AG04449 (cell line): ENCODE measurements around the gene UBE2J2.

ENCODE experiments used
- CTCF ChIA-PET: fragments of 350-600 bp; formaldehyde crosslinking; extraction: SDS; loops from one replicate; lab custom pipeline; 2021; ENCODE audit warnings: antibody characterized with exemption; lab: Yijun Ruan, JAX
- POLR2A ChIA-PET: fragments of 400-600, 350-600 bp; formaldehyde crosslinking; extraction: SDS; loops from one replicate; lab custom pipeline; 2020; ENCODE audit warnings: antibody characterized with exemption, inconsistent platforms; lab: Yijun Ruan, JAX
- DNase-seq: peaks from one replicate; pipeline ENCODE4 v3.0.0-alpha.2; 2010; ENCODE audit warnings: low read depth, low spot score
- H3K4me3 ChIP-seq: 2 replicates; pipeline ENCODE4 v1.5.1; 2011; ENCODE audit warnings: low read depth, mild to moderate bottlenecking, control low read depth, low read length
- CTCF ChIP-seq: IDR thresholded peaks from one replicate; pipeline ENCODE4 v1.5.1; 2011; ENCODE audit warnings: mild to moderate bottlenecking, moderate library complexity, low read length, control low read depth, inconsistent platforms; ENCODE audit not compliant: insufficient read depth; ENCODE audit errors: missing control alignments

Gene UBE2J2

GRCh38 chr1:1293263-1294249 is 19.9 kb upstream of the UBE2J2 start:
- DNase-seq = no peak
- TF ChIP-seq CTCF = no peak
- H3K4me3 ChIP-seq = no peak overlapping the region
- ChIA-PET CTCF (no interaction called here), POLR2A (no interaction called here)

GRCh38 chr1:1292851-1293250 is 19.2 kb upstream of the UBE2J2 start:
- DNase-seq = no peak
- ChIA-PET POLR2A (no interaction called here), CTCF (interaction anchor here (1.5 to 3.2 kb wide), 2 partner anchors 169 to 175 kb away, joined by 3 to 17 read pairs; no protein-coding TSS in a partner anchor)
- no peak overlapping the region for H3K4me3 ChIP-seq
- no peak for TF ChIP-seq CTCF

GRCh38 chr1:1292442-1292779 is 18.8 kb upstream of the UBE2J2 start:
- no peak for DNase-seq
- ChIA-PET CTCF (interaction anchor here (1.1 to 3.2 kb wide), 9 partner anchors 11 to 310 kb away, joined by 3 to 60 read pairs (median 6); partner anchors contain the start of gene PERM1), POLR2A (no interaction called here)
- H3K4me3 ChIP-seq = no peak overlapping the region
- TF ChIP-seq CTCF = no peak

GRCh38 chr1:1291548-1292441 is 18.1 kb upstream of the UBE2J2 start:
- TF ChIP-seq CTCF = peak; percentile 62
- ChIA-PET POLR2A (interaction anchor here (1.9 kb wide), 1 partner anchor 14 kb away, joined by 4 read pairs; no protein-coding TSS in a partner anchor), CTCF (interaction anchor here (0.9 to 3.2 kb wide), 11 partner anchors 10 to 309 kb away, joined by 3 to 60 read pairs (median 6); partner anchors contain the start of gene PERM1)
- no peak for DNase-seq
- no peak overlapping the region for H3K4me3 ChIP-seq

- CTCF ChIA-PET = interaction anchor here (0.9 to 3.2 kb wide), 14 partner anchors 9 to 308 kb away, joined by 3 to 60 read pairs (median 6); partner anchors contain the start of gene PERM1
- no peak for TF ChIP-seq CTCF
- POLR2A ChIA-PET = interaction anchor here (0.8 to 1.9 kb wide), 2 partner anchors 14 to 66 kb away, joined by 3 to 4 read pairs; no protein-coding TSS in a partner anchor
- H3K4me3 ChIP-seq = no peak overlapping the region
- no peak for DNase-seq
These were observed 17.4 kb upstream of the UBE2J2 start for GRCh38 chr1:1291023-1291528.
